GM13976 (cell line): ENCODE measurements around the gene MCHR1.
"Not testable (repeated sequence)": the region's sequence is repeated elsewhere in the genome, so short reads cannot be mapped to it uniquely, and the experiment has no call there.

Source experiments
- DNase-seq: peaks from one replicate; pipeline ENCODE4 v3.0.0; 2012; ENCODE audit warnings: low spot score
- in situ Hi-C: fragments of 300-500 bp; cut with MboI; formaldehyde crosslinking; loops from one replicate; pipeline ENCODE4 v1.12.0; 2022; ENCODE audit warnings: low sequenced_read_pairs, mixed read lengths, inconsistent platforms; ENCODE audit not compliant: unreplicated experiment
- TF ChIP-seq, protein P1 (sequence below): IDR thresholded peaks from 2 replicates; pipeline ENCODE4 v1.5.1; 2012; ENCODE audit warnings: borderline replicate concordance, mild to moderate bottlenecking; ENCODE audit not compliant: insufficient read depth; ENCODE audit errors: extremely low read depth, missing control alignments, control extremely low read depth

The MCHR1 gene

DNA sequence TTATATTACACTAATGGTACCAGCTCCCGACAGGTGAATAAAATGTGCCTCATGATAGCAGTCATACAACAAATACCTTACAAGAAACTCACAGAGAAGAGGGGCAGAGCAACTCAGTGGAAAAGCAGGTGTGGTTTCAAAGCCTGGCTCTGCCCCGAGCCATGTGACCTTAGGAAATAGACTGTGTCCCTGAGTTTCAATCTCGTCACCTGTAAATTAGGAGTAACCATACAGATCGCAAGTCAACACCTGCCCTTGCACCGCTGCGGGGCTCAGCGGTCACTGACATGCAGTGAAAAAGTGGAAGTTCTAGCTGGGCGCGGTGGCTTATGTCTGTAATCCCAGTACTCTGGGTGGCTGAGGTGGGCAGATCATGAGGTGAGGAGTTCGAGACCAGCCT lies 30.9 kb upstream of the MCHR1 start:
- TF ChIP-seq, protein P1, sequence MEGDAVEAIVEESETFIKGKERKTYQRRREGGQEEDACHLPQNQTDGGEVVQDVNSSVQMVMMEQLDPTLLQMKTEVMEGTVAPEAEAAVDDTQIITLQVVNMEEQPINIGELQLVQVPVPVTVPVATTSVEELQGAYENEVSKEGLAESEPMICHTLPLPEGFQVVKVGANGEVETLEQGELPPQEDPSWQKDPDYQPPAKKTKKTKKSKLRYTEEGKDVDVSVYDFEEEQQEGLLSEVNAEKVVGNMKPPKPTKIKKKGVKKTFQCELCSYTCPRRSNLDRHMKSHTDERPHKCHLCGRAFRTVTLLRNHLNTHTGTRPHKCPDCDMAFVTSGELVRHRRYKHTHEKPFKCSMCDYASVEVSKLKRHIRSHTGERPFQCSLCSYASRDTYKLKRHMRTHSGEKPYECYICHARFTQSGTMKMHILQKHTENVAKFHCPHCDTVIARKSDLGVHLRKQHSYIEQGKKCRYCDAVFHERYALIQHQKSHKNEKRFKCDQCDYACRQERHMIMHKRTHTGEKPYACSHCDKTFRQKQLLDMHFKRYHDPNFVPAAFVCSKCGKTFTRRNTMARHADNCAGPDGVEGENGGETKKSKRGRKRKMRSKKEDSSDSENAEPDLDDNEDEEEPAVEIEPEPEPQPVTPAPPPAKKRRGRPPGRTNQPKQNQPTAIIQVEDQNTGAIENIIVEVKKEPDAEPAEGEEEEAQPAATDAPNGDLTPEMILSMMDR, result no peak
- no peak for DNase-seq
- in situ Hi-C loops, result loop anchor here (10.0 kb wide), 2 partner anchors 124 to 214 kb away; no protein-coding TSS in a partner anchor

DNA sequence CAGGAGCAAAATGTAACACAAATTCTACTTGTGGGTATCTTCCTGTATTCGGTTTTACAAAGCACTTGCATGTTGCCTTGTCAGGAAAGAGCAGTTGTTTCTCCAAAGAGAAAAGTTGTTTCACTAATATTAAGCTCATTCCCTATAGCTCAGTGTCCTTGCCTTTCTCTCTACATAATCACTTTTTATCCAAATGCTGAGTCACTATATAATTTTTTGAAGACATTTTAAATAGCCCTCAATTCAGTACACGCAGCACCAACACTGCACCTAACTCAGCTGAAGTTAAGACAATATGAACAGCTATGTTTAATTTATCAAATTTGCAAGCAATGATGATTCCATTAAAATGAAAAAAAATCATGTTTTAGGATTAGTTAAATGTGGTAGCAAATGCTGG lies 28.2 kb upstream of the MCHR1 start:
- DNase-seq, result no peak
- TF ChIP-seq, protein P1, result no peak
- in situ Hi-C loops, result no loop called here

DNA sequence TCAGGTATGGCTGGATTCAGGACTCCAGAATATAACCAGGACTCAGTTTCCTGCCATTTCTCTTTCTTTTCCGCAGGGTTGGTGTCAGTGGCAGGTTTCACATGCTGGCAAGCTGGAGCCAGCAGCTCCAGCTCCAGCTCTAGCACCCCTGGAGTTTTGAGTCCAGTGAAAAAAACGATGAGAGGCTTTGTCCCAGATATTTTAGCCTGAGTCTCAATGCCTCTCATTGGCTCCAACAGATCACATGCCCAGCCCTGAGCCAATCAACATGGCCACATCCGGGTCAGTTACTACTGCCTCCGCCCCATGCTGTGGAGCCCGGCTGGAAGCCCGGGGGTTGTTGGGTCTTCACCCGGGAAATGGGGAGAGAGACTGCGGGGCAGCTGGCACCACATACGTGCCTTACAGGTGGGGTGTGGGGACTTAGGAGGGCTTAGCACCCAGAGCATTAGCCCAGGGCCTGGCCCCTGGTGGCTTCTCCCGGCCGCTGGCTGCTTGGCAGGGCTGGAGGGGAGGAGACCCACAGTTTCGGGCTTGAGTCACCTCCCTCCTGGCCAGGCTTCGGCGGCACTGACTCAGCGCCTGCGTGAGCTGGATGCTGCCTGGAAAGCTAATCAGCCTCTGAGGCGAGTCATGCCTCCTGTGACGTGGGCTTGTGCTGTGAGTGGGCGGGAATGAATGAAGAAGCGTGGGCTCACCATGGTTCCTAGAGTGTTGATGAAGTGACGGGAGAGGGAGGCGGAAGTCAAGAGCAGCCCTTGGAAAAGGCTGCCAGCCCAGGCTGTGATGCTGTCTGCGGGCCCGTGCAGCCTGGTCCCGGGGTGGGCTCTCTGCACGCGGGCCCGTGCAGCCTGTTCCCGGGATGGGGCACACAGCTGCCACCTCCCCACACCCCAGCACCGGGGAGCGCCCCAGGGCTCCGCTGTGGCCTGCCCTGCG lies 27.5 kb upstream of the MCHR1 start:
- peak; percentile 84 for DNase-seq
- in situ Hi-C loops, result no loop called here
- TF ChIP-seq, protein P1, result no peak

DNA sequence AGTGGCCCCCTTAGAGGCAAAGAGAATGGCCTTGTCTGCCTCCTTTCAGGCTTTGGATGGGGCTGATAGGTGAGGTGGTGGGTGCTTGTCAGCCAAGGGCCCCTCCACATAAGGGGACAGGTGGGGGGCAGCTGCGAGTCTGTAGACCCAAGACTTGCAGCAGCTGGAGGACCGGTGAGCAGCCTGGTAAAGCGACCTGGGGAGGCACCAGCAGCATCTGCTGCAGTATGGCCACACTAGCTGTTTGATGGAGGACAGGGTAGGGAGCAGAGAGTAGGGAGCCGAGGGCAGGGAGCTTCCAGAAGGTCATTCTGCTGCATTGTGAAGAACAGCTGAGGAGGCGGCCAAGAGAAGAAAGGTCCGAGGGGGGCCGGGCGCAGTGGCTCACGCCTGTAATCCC lies 25.9 kb upstream of the MCHR1 start:
- TF ChIP-seq, protein P1, result no peak
- in situ Hi-C loops, result no loop called here
- DNase-seq, result no peak

DNA sequence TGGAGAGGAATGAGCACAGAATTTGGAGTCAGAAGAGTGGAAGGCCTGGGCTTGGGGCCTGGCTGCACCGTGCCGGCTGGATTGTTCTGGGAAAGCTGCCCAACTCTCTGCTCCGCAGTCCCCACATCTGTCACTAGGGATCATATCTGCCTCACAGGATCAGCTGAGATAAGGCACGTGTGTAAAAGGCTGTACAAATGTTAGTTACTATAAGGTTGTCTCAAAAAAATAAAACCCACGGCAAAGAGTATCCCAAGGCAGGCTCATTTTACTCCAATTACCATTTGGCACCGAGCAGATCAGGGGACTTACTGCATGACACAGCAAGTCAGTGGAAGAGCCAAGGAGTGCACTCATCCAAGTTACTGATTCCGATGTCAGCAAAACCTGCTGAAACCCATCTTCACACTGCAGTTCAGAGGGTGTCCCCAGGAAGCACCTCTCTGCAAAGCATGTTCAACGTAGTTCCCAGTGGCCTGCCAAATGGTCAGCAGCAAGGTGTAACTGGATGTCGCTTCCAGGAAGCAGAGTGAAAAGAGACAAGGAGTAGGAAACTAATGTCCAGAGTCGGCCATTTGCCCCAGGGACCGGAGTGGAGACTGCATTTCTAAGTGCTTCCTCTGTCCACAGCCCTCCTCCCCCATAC lies 24.6 kb upstream of the MCHR1 start:
- TF ChIP-seq, protein P1, result no peak
- no peak for DNase-seq
- in situ Hi-C loops, result no loop called here

DNA sequence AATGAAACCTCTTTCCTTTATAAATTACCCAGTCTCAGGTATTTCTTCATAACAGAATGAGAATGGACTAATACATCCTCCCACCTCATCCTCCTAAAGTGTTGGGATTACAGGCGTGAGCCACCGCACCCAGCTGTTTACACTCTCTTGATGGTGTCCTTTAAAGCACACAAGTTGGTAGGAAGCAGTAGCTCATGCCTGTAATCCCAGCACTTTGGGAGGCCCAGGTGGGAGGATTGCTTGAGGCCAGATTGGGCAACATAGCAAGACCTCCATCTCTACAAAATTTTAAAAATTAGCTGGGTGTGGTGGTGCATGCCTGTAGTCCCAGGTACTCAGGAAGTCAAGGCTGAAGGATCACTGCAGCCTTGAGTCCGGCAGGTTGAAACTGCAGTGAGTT lies 23.3 kb upstream of the MCHR1 start:
- DNase-seq, in situ Hi-C loops: not testable (repeated sequence)

DNA sequence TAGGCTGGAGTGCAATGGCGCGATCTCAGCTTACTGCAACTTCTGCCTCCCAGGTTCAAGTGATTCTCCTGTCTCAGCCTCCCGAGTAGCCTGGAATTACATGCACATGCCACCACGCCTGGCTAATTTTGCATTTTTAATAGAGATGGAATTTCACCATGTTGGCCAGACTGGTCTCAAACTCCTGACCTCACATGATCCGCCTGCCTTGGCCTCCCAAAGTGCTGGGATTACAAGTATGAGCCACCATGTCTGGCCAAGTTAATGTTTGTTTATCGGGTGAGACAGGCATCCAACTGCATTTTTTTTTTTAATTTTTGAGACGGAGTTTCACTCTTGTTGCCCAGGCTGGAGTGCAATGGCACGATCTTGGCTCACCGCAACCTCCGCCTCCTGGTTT lies 22.6 kb upstream of the MCHR1 start:
- DNase-seq, in situ Hi-C loops: not testable (repeated sequence)
